ENCODE data around the gene PLEKHD1.

PLEKHD1 gene

GRCh38 chr14:69468949-69469348, 15.6 kb upstream of the PLEKHD1 start:
- no peak for DNase-seq
- H3K27ac ChIP-seq, result no peak overlapping the region

DNA sequence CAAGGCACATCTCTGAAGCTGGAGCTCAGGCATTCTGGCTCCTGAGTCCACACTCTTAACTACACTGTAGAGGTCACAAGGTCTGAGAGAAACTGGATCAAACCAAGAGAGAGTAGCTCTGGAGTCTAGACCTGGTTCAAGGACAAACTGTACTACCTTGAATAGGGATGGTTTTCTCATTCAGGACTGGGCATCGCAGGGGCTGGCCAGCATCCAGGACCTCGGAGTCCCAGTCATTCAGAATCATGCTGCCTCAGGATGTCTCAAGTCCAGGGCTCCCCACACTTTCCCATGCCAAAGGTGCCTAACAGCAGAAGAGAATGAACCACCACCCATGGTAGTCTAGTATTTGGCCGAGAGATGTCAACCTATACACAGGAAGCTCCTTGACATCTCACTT, 13.1 kb upstream of the PLEKHD1 start:
- in situ Hi-C loops (cut with HindIII; ENCODE audit: low pct_ligation_motif_present, low sequenced_read_pairs), result no loop called here
- Histone ChIP-seq H3K4me3 (ENCODE audit: low read depth, low read length) (no peak overlapping the region), H3K27me3 (replicated peaks) (no peaks in the 10 kb centered on the region), H3K27ac (no peak overlapping the region), H3K36me3 (replicated peaks) (no peaks in the 10 kb centered on the region)
- TF ChIP-seq CTCF (IDR thresholded peaks at IDR 0.05; ENCODE audit: low read depth, low read length, missing control alignments), result no peak
- no peak for DNase-seq

More at GRCh38 chr14:69468949-69469348, 15.6 kb upstream of the PLEKHD1 start:
- TF ChIP-seq CTCF (IDR thresholded peaks at IDR 0.05; ENCODE audit: low read depth, low read length, missing control alignments), result no peak
- Histone ChIP-seq H3K4me3 (ENCODE audit: low read depth, low read length) (no peak overlapping the region), H3K27me3 (replicated peaks) (no peaks in the 10 kb centered on the region), H3K36me3 (replicated peaks) (no peaks in the 10 kb centered on the region)
- in situ Hi-C loops (cut with HindIII; ENCODE audit: low pct_ligation_motif_present, low sequenced_read_pairs), result no loop called here

DNA sequence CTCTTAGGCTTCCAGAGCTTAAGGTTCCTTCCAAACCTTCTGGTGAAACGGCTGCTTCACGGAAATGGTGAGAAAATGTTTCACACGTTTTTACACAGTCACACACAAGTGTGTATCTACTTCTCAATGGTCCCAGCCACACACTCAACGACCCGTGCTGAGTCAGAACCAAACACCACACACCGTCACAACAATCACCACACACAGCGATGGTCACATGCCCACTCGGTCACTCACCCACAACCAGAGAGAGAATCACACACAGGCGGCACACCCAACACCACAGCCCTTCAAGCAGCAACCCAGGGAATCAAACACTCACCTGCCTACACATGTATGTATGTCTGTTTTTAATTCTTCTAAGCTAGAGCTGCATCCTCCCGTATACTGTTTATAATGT, 12.6 kb upstream of the PLEKHD1 start:
- H3K4me3 ChIP-seq (ENCODE audit: low read depth, low read length), result no peak overlapping the region

DNA sequence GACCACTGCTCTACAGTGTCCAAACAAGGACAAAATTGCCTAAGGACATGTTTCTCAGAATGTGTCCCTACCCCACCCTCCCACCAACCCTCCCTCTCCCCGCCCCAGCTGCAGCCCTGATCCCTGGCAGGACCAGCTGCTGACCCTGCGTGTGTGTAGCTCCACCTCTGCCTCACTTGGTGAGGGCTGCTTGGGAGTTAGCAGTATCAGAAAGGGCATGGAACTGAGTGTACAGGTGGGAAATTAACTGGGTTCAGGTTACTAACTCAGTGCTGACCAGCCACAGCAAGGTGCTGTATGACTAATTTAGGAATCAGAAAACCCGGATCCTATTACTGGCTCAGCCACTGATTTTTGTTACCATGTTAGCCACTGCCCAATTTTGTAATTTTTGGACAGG, 11.3 kb upstream of the PLEKHD1 start:
- no peak for DNase-seq
- Histone ChIP-seq H3K27ac (no peak overlapping the region), H3K27me3 (replicated peaks) (no peaks in the 10 kb centered on the region), H3K36me3 (replicated peaks) (no peaks in the 10 kb centered on the region), H3K4me3 (ENCODE audit: low read depth, low read length) (no peak overlapping the region)
- in situ Hi-C loops (cut with HindIII; ENCODE audit: low pct_ligation_motif_present, low sequenced_read_pairs), result no loop called here
- no peak for TF ChIP-seq CTCF (IDR thresholded peaks at IDR 0.05; ENCODE audit: low read depth, low read length, missing control alignments)

More for the DNA sequence above, 12.6 kb upstream of the PLEKHD1 start:
- H3K27me3 ChIP-seq (replicated peaks), result no peaks in the 10 kb centered on the region
- in situ Hi-C loops (cut with HindIII; ENCODE audit: low pct_ligation_motif_present, low sequenced_read_pairs), result no loop called here
- no peak for TF ChIP-seq CTCF (IDR thresholded peaks at IDR 0.05; ENCODE audit: low read depth, low read length, missing control alignments)
- no peak for DNase-seq
- H3K27ac ChIP-seq, result no peak overlapping the region
- H3K36me3 ChIP-seq (replicated peaks), result no peaks in the 10 kb centered on the region

DNA sequence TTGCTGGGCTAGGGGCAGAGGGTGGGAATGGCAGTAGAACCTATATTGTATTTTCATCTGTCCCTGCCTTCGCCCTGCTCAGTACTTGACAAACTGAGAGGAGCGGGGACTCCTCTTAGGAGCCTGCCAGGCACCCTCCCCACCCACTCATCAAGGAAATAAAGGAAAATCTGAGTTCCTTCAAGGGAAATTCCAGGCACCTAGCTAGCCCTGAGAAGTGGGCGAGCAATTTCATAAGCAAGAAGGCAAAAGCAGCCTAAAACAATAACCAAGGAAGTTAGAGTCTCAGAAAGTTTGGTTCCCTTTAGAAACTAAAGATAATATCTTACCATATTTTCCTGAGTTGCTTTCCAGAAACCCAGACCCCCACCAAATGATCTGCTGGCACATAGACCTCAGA, 10.6 kb upstream of the PLEKHD1 start:
- Histone ChIP-seq H3K27me3 (replicated peaks) (no peaks in the 10 kb centered on the region), H3K27ac (no peak overlapping the region), H3K36me3 (replicated peaks) (no peaks in the 10 kb centered on the region), H3K4me3 (ENCODE audit: low read depth, low read length) (no peak overlapping the region)
- TF ChIP-seq CTCF (IDR thresholded peaks at IDR 0.05; ENCODE audit: low read depth, low read length, missing control alignments), result no peak
- DNase-seq, result no peak
- in situ Hi-C loops (cut with HindIII; ENCODE audit: low pct_ligation_motif_present, low sequenced_read_pairs), result no loop called here

- H3K4me3 ChIP-seq (ENCODE audit: low read depth, low read length), result no peak overlapping the region
- H3K36me3 ChIP-seq (replicated peaks), result no peaks in the 10 kb centered on the region
- in situ Hi-C loops (cut with HindIII; ENCODE audit: low pct_ligation_motif_present, low sequenced_read_pairs), result no loop called here
- no peaks in the 10 kb centered on the region for H3K27me3 ChIP-seq (replicated peaks)
- H3K27ac ChIP-seq, result no peak overlapping the region
- no peak for DNase-seq
- TF ChIP-seq CTCF (IDR thresholded peaks at IDR 0.05; ENCODE audit: low read depth, low read length, missing control alignments), result peak; percentile 66
Measured at GRCh38 chr14:69475194-69475818, 9.2 kb upstream of the PLEKHD1 start.

All from brain microvascular endothelial cell (primary cell).